Vagina (tissue), 2 donors: Measurements from ENCODE around the gene COL18A1.

ENCODE experiments used
- CTCF ChIP-seq, 3 experiments: fragments of 450-650 bp in 2 of 3; fragments of 200-600 bp in 1 of 3; sonication (generic) in 1 of 3; IDR thresholded peaks; one replicate each; pipeline ENCODE4 v1.5.1; 2017 to 2019; ENCODE audit warnings: antibody characterized with exemption in 3 of 3, mild to moderate bottlenecking in 2 of 3, moderate library complexity in 2 of 3
- POLR2A ChIP-seq, 2 donors: fragments of 450-650 bp; IDR thresholded peaks; one replicate each; pipeline ENCODE4 v1.6.1; 2017; ENCODE audit warnings: antibody characterized with exemption in 2 of 2, mild to moderate bottlenecking in 2 of 2, moderate library complexity in 2 of 2
- POLR2AphosphoS5 ChIP-seq, 2 donors: sonication (generic); formaldehyde crosslinking; IDR thresholded peaks; one replicate each; pipeline ENCODE4 v1.9.0; 2017; ENCODE audit warnings: antibody characterized with exemption in 2 of 2, mild to moderate bottlenecking in 2 of 2, low read depth in 1 of 2; ENCODE audit not compliant: insufficient read depth in 1 of 2

- TF ChIP-seq POLR2A (IDR thresholded peaks at IDR 0.05) (no peak), CTCF (IDR thresholded peaks at IDR 0.05) (no peak), POLR2AphosphoS5 (IDR thresholded peaks at IDR 0.05; ENCODE audit: insufficient read depth in 1 of 2, low read depth in 1 of 2) (no peak)
Measured at GRCh38 chr21:45383111-45383614, 21.8 kb upstream of the COL18A1 start.
